Kidney (tissue), 14 donors: ENCODE results near the gene MEX3B. TPM values are rescaled to one million over a fixed set of nuclear protein-coding genes. Genes with fewer than 3 reads are reported as not detected.

ENCODE experiments used
- DNase-seq, 5 donors: peaks; one replicate each; pipeline ENCODE4 v3.0.0-alpha.2; 2013 to 2020
- FAIRE-seq: peaks from 2 replicates; lab custom pipeline; 2012; peaks lifted over from hg19 to GRCh38; lab: Jason Lieb, UNC
- H3K27ac ChIP-seq, 2 donors: one replicate each; pipeline ENCODE4 v1.7.0; 2013; ENCODE audit warnings: low read depth in 2 of 2, low read length in 2 of 2, inconsistent platforms in 1 of 2
- H3K27me3 ChIP-seq: one replicate; pipeline ENCODE4 v1.7.1; 2013; ENCODE audit warnings: low read length, inconsistent platforms; ENCODE audit not compliant: control insufficient read depth, insufficient read depth
- H3K36me3 ChIP-seq, 3 donors: one replicate each; pipeline versions ENCODE4 v1.7.0 to v1.7.1; 2013; ENCODE audit warnings: low read length in 3 of 3, control low read depth in 1 of 3, inconsistent platforms in 1 of 3; ENCODE audit not compliant: insufficient read depth in 3 of 3, control insufficient read depth in 2 of 3
- H3K4me1 ChIP-seq, 3 donors: one replicate each; pipeline versions ENCODE4 v1.7.0 to v1.7.1; 2013; ENCODE audit warnings: low read length in 3 of 3, inconsistent platforms in 1 of 3, low read depth in 1 of 3; ENCODE audit not compliant: control insufficient read depth in 2 of 3, insufficient read depth in 2 of 3
- H3K4me3 ChIP-seq, 3 donors: one replicate each; pipeline versions ENCODE4 v1.7.0 to v1.8.1; 2013; ENCODE audit warnings: low read length in 3 of 3, control low read depth in 1 of 3, inconsistent platforms in 1 of 3
- H3K9ac ChIP-seq, 3 donors: one replicate each; pipeline versions ENCODE4 v1.7.0 to v1.7.1; 2013; ENCODE audit warnings: low read length in 3 of 3, control low read depth in 1 of 3, inconsistent platforms in 1 of 3
- H3K9me3 ChIP-seq, 3 donors: one replicate each; pipeline versions ENCODE4 v1.7.0 to v1.7.1; 2013; ENCODE audit warnings: low read length in 3 of 3, control low read depth in 1 of 3, inconsistent platforms in 1 of 3; ENCODE audit not compliant: control insufficient read depth in 2 of 3, insufficient read depth in 1 of 3
- intact Hi-C: fragments of 100-400 bp; cut with DNase I; formaldehyde crosslinking; loops from one replicate; pipeline ENCODE4 v1.11.1; 2022
- polyA plus RNA-seq: library from polyadenylated mRNA; stranded (reverse); fragments of 350-450 nt; fragmentation: Illumina TruSeq; extraction: RNeasy Lipid Tissue Mini Kit (QIAGEN cat#74804); gene quantifications from one replicate; pipeline ENCODE4 v1.2.3, GENCODE V29; 2014; ENCODE audit warnings: low read depth, low replicate concordance; ENCODE audit not compliant: insufficient read depth
- total RNA-seq: library from RNA; stranded (reverse); fragmentation: NEBNext Ultra II Directional; extraction: Animal tissue kit (Norgen Biotek cat#: 25700); gene quantifications from one replicate; pipeline ENCODE4 v1.2.1, GENCODE V29; 2021
- TF ChIP-seq, protein P1 (sequence below): IDR thresholded peaks from 3 replicates; pipeline ENCODE4 v1.5.1; 2012; ENCODE audit warnings: mild to moderate bottlenecking, moderate library complexity, borderline replicate concordance; ENCODE audit not compliant: insufficient read depth; ENCODE audit errors: extremely low read depth
- donor health status: control.
- donor health status: control.
- donor health status: control.
- donor health status: control.
- donor health status: control.
- donor health status: DM: yes; HTN: yes; CAD: no.
- donor health status: Normal renal cell carcinoma (clear cell type).

MEX3B gene
- total and polyA plus RNA-seq, 2 donors from 2014 or later = 0.28 to 0.91 TPM

DNA sequence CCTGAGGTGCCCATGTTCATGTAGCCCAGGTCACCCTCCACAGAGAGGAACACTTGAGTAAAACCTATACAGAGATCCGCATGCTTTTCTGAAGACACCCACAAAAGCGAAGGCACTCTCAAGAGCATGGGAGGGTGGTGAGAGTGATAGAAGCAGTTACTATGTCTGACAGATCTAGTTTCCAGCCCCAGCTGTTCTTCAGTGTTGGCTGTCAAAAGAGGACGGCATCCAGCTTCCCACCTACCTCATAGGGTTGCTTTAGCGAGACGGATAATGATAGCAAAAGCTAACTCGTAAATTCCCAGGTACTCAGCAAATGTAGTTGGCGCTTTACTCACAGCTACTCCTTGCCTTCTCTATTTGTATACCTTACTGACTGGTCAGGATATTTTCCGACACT lies 3.0 kb upstream of the MEX3B start:
- intact Hi-C loops = no loop called here
- H3K27ac ChIP-seq = no peak overlapping the region
- H3K9ac ChIP-seq = no peak overlapping the region
- no peak for FAIRE-seq
- H3K4me3 ChIP-seq = no peak overlapping the region
- TF ChIP-seq, protein P1, sequence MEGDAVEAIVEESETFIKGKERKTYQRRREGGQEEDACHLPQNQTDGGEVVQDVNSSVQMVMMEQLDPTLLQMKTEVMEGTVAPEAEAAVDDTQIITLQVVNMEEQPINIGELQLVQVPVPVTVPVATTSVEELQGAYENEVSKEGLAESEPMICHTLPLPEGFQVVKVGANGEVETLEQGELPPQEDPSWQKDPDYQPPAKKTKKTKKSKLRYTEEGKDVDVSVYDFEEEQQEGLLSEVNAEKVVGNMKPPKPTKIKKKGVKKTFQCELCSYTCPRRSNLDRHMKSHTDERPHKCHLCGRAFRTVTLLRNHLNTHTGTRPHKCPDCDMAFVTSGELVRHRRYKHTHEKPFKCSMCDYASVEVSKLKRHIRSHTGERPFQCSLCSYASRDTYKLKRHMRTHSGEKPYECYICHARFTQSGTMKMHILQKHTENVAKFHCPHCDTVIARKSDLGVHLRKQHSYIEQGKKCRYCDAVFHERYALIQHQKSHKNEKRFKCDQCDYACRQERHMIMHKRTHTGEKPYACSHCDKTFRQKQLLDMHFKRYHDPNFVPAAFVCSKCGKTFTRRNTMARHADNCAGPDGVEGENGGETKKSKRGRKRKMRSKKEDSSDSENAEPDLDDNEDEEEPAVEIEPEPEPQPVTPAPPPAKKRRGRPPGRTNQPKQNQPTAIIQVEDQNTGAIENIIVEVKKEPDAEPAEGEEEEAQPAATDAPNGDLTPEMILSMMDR = no peak
- no peaks in the 10 kb centered on the region for H3K36me3 ChIP-seq
- no peaks in the 10 kb centered on the region for H3K27me3 ChIP-seq
- peak in 4 of 5 donors; percentile 31 to 69 (median 54) for DNase-seq
- peaks cover 2 to 7% (median 3%) of the 10 kb centered on the region in 3 donors for H3K4me1 ChIP-seq
- no peaks in the 10 kb centered on the region for H3K9me3 ChIP-seq

DNA sequence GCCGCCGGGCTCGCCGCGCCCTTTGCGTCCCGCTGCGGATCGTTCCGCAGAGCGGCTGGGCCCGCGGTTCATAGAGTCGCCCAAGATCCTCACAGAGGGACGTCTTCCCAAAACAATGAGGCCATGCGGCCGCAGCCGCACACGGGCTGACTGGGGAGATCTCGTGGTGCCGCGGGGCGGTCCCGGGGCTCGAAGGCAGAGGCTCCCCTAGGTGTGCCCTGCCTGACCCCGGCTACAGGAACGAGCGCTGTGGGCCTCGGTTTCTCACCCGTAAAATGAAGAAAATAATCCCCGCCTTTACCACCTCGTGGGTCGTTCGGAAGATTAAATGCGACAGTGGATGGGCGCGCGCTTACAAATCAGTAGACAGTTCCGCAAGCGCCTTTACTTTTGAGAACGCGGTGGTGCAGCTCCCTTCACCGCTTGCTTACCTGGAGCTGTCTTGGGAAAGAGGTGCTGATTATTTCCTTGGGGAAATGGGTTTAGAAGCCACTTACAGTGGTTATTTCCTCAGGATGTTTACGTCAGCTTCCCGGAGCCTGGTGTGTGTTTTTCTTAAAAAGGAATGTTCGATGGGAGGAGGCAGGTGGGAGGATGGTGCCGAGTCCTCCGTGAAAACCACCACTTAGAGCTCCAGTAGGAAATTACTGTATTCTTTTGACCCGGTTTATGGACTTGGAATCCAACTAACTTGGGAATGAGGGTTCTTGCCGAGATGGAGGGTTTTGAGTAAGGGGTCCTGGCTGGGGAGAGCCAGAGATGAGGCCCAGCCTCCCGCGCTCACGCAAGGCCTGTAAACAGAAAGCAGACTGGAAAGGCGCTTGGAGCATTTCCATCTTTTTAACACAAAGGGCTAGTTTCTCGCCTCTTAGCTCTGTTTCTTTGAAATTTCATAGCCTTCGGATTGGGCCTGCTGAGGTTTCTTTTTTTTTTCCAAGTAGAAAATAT lies 1.9 kb upstream of the MEX3B start:
- FAIRE-seq (no peak), DNase-seq (peak in 3 of 5 donors; percentile 58 to 83 (median 76))

DNA sequence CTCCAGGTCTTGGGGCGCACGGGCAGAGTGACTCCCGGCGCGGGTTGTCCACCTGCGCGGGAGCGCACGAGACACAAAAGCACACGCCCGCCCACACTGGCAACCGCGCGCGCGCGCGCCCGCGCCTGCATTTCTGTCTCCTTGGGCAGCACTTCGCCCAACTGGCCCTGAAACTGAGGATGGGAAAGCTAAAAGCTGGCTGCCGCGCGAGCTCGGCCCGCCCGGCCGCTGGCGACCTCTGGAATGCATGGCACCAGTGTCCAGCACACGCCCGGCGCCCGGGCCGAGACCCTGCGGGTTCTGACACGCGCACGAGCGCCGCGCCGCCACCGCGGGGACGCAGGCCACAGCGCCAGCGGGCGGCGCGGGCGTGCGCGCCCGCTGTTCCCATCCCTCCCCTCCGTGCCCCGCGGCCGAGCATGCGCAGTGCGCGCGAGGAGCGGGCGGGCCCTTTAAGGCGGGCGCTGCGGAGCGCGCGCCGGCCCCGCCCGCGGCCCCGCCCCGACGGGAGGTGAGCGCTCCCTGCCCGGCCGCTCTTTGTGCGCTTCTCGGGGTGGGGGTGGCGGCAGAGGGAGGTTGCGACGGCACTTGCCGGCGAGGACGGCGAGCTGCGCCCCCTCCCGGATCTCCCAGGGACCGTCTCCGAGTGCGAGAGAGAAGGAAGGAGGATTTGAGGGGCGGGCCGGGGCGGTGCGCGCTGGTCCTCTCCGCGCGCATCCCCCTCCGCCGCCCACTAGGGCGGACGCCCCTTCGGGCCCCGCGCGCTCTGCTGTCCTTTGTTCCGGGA lies 1.0 kb upstream of the MEX3B start:
- Histone ChIP-seq H3K36me3 (no peaks in the 10 kb centered on the region), H3K27ac (peak overlapping the region; percentile 85 to 91), H3K9ac (peak overlapping the region; percentile 51 to 69 (median 69)), H3K4me3 (peak overlapping the region; percentile 65 to 82 (median 75)), H3K27me3 (no peaks in the 10 kb centered on the region), H3K9me3 (no peaks in the 10 kb centered on the region), H3K4me1 (peaks cover 2 to 7% (median 3%) of the 10 kb centered on the region in 3 donors)
- FAIRE-seq (no peak), DNase-seq (peak; percentile 95 to 98 (median 97))
- TF ChIP-seq, protein P1 = peak; percentile 36
- intact Hi-C loops = no loop called here

More for the DNA sequence above, 1.9 kb upstream of the MEX3B start:
- no peaks in the 10 kb centered on the region for H3K9me3 ChIP-seq
- peak overlapping the region in 2 of 3 donors; percentile 12 to 19 for H3K9ac ChIP-seq
- H3K27me3 ChIP-seq = no peaks in the 10 kb centered on the region
- H3K4me3 ChIP-seq = peak overlapping the region; percentile 12 to 61 (median 19)
- intact Hi-C loops = no loop called here
- peaks cover 2 to 7% (median 3%) of the 10 kb centered on the region in 3 donors for H3K4me1 ChIP-seq
- H3K36me3 ChIP-seq = no peaks in the 10 kb centered on the region
- H3K27ac ChIP-seq = no peak overlapping the region
- TF ChIP-seq, protein P1 = no peak
